Measurements from ENCODE around the gene RNU6-9. TPM values are rescaled to one million over a fixed set of nuclear protein-coding genes. Genes with fewer than 3 reads are reported as not detected.
"Not testable (repeated sequence)": the region's sequence is repeated elsewhere in the genome, so short reads cannot be mapped to it uniquely, and the experiment has no call there.

The RNU6-9 gene
- total RNA-seq, 1 donor, result not detected

DNA sequence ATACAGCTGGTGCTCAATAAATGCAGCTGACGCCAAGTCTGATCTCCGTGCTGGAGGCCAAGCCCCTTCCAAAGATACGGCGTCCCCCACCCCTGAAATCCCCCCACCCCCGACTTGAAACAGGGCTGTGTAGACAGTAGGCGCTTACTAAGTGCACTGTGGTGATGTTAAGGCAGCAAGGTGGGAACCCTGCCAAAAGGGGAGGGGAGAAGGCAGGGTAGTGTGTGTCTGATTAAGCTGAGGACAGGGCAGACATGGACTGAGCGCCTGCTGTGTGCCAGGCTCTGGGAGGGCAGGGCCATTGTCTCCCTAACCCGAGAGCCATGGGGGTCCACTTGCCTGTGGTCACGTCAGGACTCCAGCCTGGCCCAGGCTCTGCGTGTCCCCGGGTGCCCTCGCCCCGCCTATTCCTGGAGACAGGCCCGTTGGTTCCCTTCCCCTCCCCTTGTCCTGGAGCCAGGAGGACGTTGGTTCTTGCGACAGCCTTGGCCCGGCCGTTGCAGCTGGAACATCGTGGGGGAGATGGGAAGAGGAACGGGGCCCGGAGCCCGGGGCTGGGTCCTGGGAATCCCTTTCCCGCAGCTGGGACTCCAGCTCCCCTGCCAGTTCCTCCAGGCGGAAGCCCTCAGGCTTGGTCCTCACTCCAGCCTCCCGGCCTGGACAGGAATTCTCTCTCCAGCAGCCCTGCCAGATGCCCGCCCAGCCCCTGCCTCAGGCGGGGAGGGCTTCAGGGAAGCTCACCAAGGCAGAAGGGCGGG is 42.9 kb upstream of the RNU6-9 start:
- DNase-seq (ENCODE audit: low read depth), result peak; percentile 97
- no peak for TF ChIP-seq CTCF (IDR thresholded peaks at IDR 0.05; ENCODE audit: insufficient read depth, low read depth, low read length)
- peak overlapping the region; percentile 36 for H3K4me3 ChIP-seq (ENCODE audit: low read depth, low read length)

GRCh38 chr19:850979-851335 is 42.3 kb upstream of the RNU6-9 start:
- peak overlapping the region; percentile 36 for H3K4me3 ChIP-seq (ENCODE audit: low read depth, low read length)
- no peak for DNase-seq (ENCODE audit: low read depth)
- TF ChIP-seq CTCF (IDR thresholded peaks at IDR 0.05; ENCODE audit: insufficient read depth, low read depth, low read length), result no peak

GRCh38 chr19:852136-853013 is 40.9 kb upstream of the RNU6-9 start, which contains the start of gene ELANE:
TSS of gene ELANE (plus strand) at chr19:852303. CDS start at chr19:852329, 26 bp downstream.
- H3K4me3 ChIP-seq (ENCODE audit: low read depth, low read length), result no peak within 1 kb of the TSS
- no peak for TF ChIP-seq CTCF (IDR thresholded peaks at IDR 0.05; ENCODE audit: insufficient read depth, low read depth, low read length)
- no peak for DNase-seq (ENCODE audit: low read depth)

- TF ChIP-seq CTCF (IDR thresholded peaks at IDR 0.05; ENCODE audit: insufficient read depth, low read depth, low read length), result no peak
- no peak for DNase-seq (ENCODE audit: low read depth)
- H3K4me3 ChIP-seq (ENCODE audit: low read depth, low read length), result no peak overlapping the region
Observed at GRCh38 chr19:853014-853585, 40.2 kb upstream of the RNU6-9 start.

DNA sequence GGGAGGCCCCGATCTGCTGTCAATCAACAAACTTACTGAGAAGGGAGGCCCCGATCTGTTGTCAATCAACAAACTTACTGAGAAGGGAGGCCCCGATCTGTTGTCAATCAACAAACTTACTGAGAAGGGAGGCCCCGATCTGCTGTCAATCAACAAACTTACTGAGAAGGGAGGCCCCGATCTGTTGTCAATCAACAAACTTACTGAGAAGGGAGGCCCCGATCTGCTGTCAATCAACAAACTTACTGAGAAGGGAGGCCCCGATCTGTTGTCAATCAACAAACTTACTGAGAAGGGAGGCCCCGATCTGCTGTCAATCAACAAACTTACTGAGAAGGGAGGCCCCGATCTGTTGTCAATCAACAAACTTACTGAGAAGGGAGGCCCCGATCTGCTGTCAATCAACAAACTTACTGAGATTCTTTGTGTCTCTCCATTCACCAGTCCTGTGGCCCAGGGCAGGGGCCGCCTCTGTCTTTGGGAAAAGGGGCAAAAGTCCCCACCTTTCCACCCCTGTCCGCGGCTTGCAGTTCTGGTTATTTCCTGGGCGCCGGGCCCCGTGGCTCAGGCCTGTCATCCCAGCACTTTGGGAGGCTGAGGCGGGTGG is 39.6 kb upstream of the RNU6-9 start:
- H3K4me3 ChIP-seq (ENCODE audit: low read depth, low read length); DNase-seq (ENCODE audit: low read depth): not testable (repeated sequence)

- no peak overlapping the region for H3K4me3 ChIP-seq (ENCODE audit: low read depth, low read length)
- DNase-seq (ENCODE audit: low read depth), result no peak
- TF ChIP-seq CTCF (IDR thresholded peaks at IDR 0.05; ENCODE audit: insufficient read depth, low read depth, low read length), result no peak
Observed at GRCh38 chr19:854549-854948, 38.7 kb upstream of the RNU6-9 start.

DNA sequence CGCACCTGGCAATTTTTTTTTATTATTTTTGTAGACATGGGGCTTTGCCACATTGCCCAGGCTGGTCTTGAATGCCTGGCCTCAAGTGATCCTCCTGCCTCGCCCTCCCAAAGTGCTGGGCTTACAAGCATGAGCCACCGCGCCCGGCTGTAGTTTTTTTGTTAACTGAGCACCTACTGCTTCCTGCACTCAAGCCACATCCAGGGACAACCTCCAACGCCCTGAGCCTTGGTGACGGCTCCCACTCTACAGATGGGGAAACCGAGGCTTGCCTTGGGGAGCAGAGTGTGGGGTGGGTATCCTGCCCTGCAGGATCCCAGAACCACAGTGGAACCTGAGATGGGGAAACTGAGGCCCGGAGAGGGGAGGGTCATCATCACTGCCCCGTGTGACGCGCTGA is 38.1 kb upstream of the RNU6-9 start:
- TF ChIP-seq CTCF (IDR thresholded peaks at IDR 0.05; ENCODE audit: insufficient read depth, low read depth, low read length), result no peak
- H3K4me3 ChIP-seq (ENCODE audit: low read depth, low read length), result no peak overlapping the region
- DNase-seq (ENCODE audit: low read depth), result no peak
